ENCODE measurements around the gene CYP2W1. TPM values are rescaled to one million over a fixed set of nuclear protein-coding genes. Genes with fewer than 3 reads are reported as not detected.
"Not testable (repeated sequence)": the region's sequence is repeated elsewhere in the genome, so short reads cannot be mapped to it uniquely, and the experiment has no call there.

CYP2W1 gene
- total RNA-seq, 3 donors from 2014 or later, result 0.47 to 2.3 (median 2.1) TPM

GRCh38 chr7:1032536-1033181, 49.7 kb downstream of the CYP2W1 start:
- intact Hi-C loops (cut with DNase I, micrococcal nuclease), result no loop called here
- DNase-seq, result peak in 1 of 3 donors; percentile 41
- Histone ChIP-seq H3K4me3 (no peak overlapping the region), H3K9me3 (no peaks in the 10 kb centered on the region), H3K4me1 (ENCODE audit: low read depth) (peaks cover 8% of the 10 kb centered on the region), H3K36me3 (ENCODE audit: low read depth) (no peaks in the 10 kb centered on the region)
- ATAC-seq, result no peak
- no peak for TF ChIP-seq CTCF (IDR thresholded peaks at IDR 0.05)

DNA sequence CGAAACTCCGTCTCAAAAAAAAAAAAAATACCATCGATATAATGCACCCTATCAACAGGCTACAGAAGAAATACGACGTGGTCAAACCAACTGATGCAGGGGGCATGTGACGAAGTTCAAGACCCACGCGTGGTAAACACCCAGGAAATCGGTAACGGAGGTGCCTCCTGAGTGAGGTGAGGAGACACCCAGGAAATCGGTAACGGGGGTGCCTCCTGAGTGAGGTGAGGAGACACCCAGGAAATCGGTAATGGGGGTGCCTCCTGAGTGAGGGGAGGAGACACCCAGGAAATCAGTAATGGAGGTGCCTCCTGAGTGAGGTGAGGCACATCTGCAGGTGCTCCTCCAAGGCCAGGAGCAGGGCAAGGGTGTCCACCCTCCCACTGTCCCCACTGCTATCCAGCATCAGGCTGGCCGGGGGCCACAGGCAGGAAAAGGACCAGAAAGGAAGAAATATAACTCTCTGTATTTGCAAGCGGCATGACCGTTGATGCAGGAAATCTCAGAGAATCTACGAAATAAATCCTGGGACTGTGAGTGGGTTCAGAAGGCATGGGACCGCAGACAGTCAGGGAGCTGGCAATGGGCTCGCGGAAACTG, 50.7 kb downstream of the CYP2W1 start:
- TF ChIP-seq CTCF (IDR thresholded peaks at IDR 0.05), result no peak
- ATAC-seq (no peak), DNase-seq (peak in 1 of 3 donors; percentile 40)

DNA sequence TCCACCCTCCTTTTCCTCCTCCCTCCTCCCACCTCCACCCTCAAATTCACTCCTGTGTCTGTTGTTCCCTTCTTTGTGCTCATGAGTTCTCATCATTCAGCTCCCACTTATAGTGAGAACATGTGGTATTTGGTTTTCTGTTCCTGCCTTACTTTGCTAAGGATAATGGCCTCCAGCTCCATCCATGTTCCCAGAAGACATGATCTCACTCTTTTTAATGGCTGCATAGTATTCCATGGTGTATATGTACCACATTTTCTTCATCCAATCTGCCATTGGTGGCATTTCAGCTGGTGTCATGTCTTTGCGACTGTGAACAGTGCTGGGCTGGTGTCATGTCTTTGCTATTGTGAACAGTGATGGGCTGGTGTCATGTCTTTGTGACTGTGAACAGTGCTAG, 51.8 kb downstream of the CYP2W1 start:
- ATAC-seq; H3K36me3 ChIP-seq (ENCODE audit: low read depth); intact Hi-C loops (cut with DNase I, micrococcal nuclease): not testable (repeated sequence)

More for the DNA sequence above, 50.7 kb downstream of the CYP2W1 start:
- intact Hi-C loops (cut with DNase I, micrococcal nuclease), result no loop called here
- Histone ChIP-seq H3K4me3 (no peak overlapping the region), H3K4me1 (ENCODE audit: low read depth) (peaks cover 8% of the 10 kb centered on the region), H3K9me3 (no peaks in the 10 kb centered on the region), H3K36me3 (ENCODE audit: low read depth) (no peaks in the 10 kb centered on the region)

DNA sequence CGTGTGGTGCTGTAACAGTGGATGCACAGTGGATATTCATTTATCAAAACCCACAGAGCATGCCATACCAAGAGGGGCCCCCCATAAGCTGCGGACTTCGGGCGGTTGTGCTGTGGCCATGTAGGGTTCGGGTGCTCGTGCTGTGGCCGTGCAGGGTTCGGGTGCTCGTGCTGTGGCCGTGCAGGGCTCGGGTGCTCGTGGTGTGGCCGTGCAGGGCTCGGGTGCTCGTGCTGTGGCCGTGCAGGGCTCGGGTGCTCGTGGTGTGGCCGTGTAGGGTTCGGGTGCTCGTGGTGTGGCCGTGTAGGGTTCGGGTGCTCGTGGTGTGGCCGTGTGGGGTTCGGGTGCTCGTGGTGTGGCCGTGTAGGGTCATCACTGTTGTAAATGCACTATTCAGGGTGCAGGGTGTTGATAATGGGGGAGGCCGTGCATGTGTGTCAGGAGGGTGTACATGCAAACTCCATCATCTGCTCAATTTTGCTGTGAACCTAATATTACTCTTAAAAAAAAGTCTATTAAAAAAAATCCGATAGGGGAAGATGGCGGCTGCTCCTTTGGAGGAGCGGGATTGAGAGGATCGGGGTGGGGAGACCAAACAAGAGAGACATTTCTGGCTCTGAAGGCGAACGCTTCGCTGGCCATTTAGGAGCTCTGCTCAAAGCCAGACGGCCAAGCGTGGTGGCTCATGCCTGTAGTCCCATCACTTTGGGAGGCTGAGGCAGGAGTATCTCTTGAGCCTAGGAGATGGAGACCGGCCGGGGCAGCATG, 53.4 kb downstream of the CYP2W1 start:
- ATAC-seq; H3K4me1 ChIP-seq (ENCODE audit: low read depth); intact Hi-C loops (cut with DNase I, micrococcal nuclease); H3K36me3 ChIP-seq (ENCODE audit: low read depth); H3K4me3 ChIP-seq; H3K9me3 ChIP-seq: not testable (repeated sequence)
- DNase-seq, result peak in 1 of 3 donors; percentile 33

More for the DNA sequence above, 51.8 kb downstream of the CYP2W1 start:
- not testable (repeated sequence) for H3K4me1 ChIP-seq (ENCODE audit: low read depth); H3K9me3 ChIP-seq; H3K4me3 ChIP-seq; DNase-seq

Small RNAs within 50 kb of the gene (microRNA-seq; reads per million reads assigned to microRNA genes)
- 477 reads per million, percentile 78 among the genes with 10 or more reads in this experiment for gene MIR339

Other genes starting within 250 kb of the CYP2W1 start
- 100 to 1,000 TPM; 151 to 179 (median 164) TPM for gene SUN1, start 150.7 kb upstream of the CYP2W1 start, total RNA-seq
- 10 to 100 TPM; 36.9 to 48.8 (median 48.2) TPM for gene GET4, start 106.6 kb upstream of the CYP2W1 start, total RNA-seq
- gene ADAP1, start 28.5 kb upstream of the CYP2W1 start, total RNA-seq, result 100 to 1,000 TPM in 1 of 3 donors, 10 to 100 TPM in 2; 80.7 to 153 (median 98.8) TPM
- gene COX19, start 7.6 kb upstream of the CYP2W1 start, total RNA-seq, result 10 to 100 TPM; 14.9 to 20.9 (median 15.8) TPM
- 10 to 100 TPM in 1 of 3 donors, 1 to 10 TPM in 2; 3.5 to 13.0 (median 5.7) TPM for gene GPR146, start 61.4 kb downstream of the CYP2W1 start, total RNA-seq
- gene GPER1, start 104.9 kb downstream of the CYP2W1 start, total RNA-seq, result 10 to 100 TPM in 1 of 3 donors, 1 to 10 TPM in 2; 7.9 to 14.7 (median 9.8) TPM
- 10 to 100 TPM; 39.3 to 49.9 (median 45.3) TPM for gene ZFAND2A, start 177.0 kb downstream of the CYP2W1 start, total RNA-seq
- not detected for gene UNCX, start 249.7 kb downstream of the CYP2W1 start, total RNA-seq